ENCODE results near the gene NDST1.

GRCh38 chr5:150487199-150488061 lies 20.5 kb upstream of the NDST1 start:
- TF ChIP-seq, protein P1, sequence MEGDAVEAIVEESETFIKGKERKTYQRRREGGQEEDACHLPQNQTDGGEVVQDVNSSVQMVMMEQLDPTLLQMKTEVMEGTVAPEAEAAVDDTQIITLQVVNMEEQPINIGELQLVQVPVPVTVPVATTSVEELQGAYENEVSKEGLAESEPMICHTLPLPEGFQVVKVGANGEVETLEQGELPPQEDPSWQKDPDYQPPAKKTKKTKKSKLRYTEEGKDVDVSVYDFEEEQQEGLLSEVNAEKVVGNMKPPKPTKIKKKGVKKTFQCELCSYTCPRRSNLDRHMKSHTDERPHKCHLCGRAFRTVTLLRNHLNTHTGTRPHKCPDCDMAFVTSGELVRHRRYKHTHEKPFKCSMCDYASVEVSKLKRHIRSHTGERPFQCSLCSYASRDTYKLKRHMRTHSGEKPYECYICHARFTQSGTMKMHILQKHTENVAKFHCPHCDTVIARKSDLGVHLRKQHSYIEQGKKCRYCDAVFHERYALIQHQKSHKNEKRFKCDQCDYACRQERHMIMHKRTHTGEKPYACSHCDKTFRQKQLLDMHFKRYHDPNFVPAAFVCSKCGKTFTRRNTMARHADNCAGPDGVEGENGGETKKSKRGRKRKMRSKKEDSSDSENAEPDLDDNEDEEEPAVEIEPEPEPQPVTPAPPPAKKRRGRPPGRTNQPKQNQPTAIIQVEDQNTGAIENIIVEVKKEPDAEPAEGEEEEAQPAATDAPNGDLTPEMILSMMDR (IDR thresholded peaks at IDR 0.05) = no peak
- TF ChIP-seq POLR2A (IDR thresholded peaks at IDR 0.05) = no peak
